Esophagus (tissue), 2 donors: ENCODE data around the gene VPS13A. TPM values are rescaled to one million over a fixed set of nuclear protein-coding genes. Genes with fewer than 3 reads are reported as not detected.
"Not testable (repeated sequence)": the region's sequence is repeated elsewhere in the genome, so short reads cannot be mapped to it uniquely, and the experiment has no call there.

Experiments used
- H3K27ac ChIP-seq, 2 donors: one replicate each; pipeline ENCODE4 v1.5.1; 2013; ENCODE audit warnings: low read depth in 2 of 2, mild to moderate bottlenecking in 2 of 2, inconsistent platforms in 1 of 2, low read length in 1 of 2, moderate library complexity in 1 of 2
- H3K27me3 ChIP-seq, 2 donors: one replicate each; pipeline ENCODE4 v1.6.1; 2013; ENCODE audit warnings: low read length in 2 of 2, control low read depth in 1 of 2, mild to moderate bottlenecking in 1 of 2; ENCODE audit not compliant: insufficient read depth in 2 of 2, control insufficient read depth in 1 of 2
- H3K36me3 ChIP-seq, 2 donors: one replicate each; pipeline ENCODE4 v1.6.1; 2013; ENCODE audit warnings: low read length in 1 of 2; ENCODE audit not compliant: control insufficient read depth in 2 of 2, insufficient read depth in 2 of 2
- H3K4me1 ChIP-seq, 2 donors: one replicate each; pipeline ENCODE4 v1.6.1; 2013; ENCODE audit warnings: low read length in 1 of 2; ENCODE audit not compliant: control insufficient read depth in 2 of 2, insufficient read depth in 2 of 2
- H3K4me3 ChIP-seq, 2 donors: one replicate each; pipeline ENCODE4 v1.5.1; 2013; ENCODE audit warnings: low read length in 2 of 2, mild to moderate bottlenecking in 2 of 2, low read depth in 1 of 2, moderate library complexity in 1 of 2
- H3K9me3 ChIP-seq, 2 donors: one replicate each; pipeline ENCODE4 v1.6.1; 2013; ENCODE audit warnings: mild to moderate bottlenecking in 2 of 2, low read depth in 1 of 2, low read length in 1 of 2, moderate library complexity in 1 of 2; ENCODE audit not compliant: control insufficient read depth in 2 of 2, insufficient read depth in 1 of 2
- WGBS, 2 donors: extraction: QIAGEN DNeasy Blood & Tissue Kit; methylation state at CpG; one replicate each; pipeline ENCODE4 v1.1.7; 2013; 5-methylcytosine and 5-hydroxymethylcytosine counted together
- polyA plus RNA-seq, 2 donors: library from polyadenylated mRNA; stranded (reverse); fragments of 200-250 nt; gene quantifications; one replicate each; pipeline ENCODE4 v1.2.3, GENCODE V29; 2013
- donor health status: healthy with polysubstance abuse.
- donor health status: Bipolar disorder and iron deficiency.

VPS13A gene
- polyA plus RNA-seq, 2 donors = 8.7 to 28.1 TPM

GRCh38 chr9:77399964-77400363, 222.6 kb downstream of the VPS13A start:
- no peaks in the 10 kb centered on the region for H3K36me3 ChIP-seq
- WGBS, 2 donors = 98% methylated on average over 1 of the region's 1 CpG
- no peaks in the 10 kb centered on the region for H3K27me3 ChIP-seq
- no peak overlapping the region for H3K4me3 ChIP-seq
- no peaks in the 10 kb centered on the region for H3K4me1 ChIP-seq
- H3K9me3 ChIP-seq = no peaks in the 10 kb centered on the region
- H3K27ac ChIP-seq = no peak overlapping the region

GRCh38 chr9:77402286-77402685, 225.0 kb downstream of the VPS13A start:
- 74 to 83% methylated on average over 2 of the region's 2 CpGs for WGBS, 2 donors
- Histone ChIP-seq H3K4me3 (no peak overlapping the region), H3K36me3 (no peaks in the 10 kb centered on the region), H3K27ac (no peak overlapping the region), H3K9me3 (no peaks in the 10 kb centered on the region), H3K27me3 (no peaks in the 10 kb centered on the region), H3K4me1 (no peaks in the 10 kb centered on the region)

DNA sequence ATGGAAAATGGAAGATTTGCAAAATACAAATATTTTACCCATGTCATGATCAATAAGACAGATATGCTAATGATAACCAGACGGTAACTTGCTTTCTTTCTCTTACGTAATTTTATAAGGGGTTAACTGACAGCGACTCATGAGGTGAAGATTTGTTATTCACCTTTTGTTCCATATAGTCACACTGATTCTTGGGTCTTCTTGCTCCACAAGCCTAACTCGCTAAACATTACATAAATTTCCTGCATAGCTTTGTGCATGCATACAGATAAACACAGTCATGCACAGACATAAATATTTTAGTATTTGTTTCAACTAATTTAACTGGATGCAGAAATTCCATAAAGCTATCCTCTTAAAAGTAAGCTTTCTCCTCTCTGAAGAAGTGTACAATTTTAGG, 225.9 kb downstream of the VPS13A start:
- Histone ChIP-seq H3K9me3 (no peaks in the 10 kb centered on the region), H3K36me3 (peaks cover 0 to 3% of the 10 kb centered on the region in 2 donors), H3K4me3 (no peak overlapping the region), H3K27me3 (no peaks in the 10 kb centered on the region), H3K4me1 (no peaks in the 10 kb centered on the region), H3K27ac (no peak overlapping the region)
- WGBS, 2 donors = 83 to 87% methylated on average over 4 of the region's 4 CpGs

DNA sequence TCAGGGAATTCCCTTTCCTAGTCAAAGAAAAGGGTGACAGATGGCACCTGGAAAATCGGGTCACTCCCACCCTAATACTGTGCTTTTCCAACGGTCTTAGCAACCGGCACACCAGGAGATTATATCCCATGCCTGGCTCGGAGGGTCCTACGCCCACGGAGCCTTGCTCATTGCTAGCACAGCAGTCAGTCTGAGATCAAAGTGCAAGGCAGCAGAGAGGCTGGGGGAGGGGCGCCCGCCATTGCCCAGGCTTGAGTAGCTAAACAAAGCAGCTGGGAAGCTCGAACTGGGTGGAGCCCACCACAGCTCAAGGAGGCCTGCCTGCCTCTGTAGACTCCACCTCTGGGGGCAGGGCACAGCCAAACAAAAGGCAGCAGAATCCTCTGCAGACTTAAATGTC, 231.2 kb downstream of the VPS13A start:
- not testable (repeated sequence) for H3K27me3 ChIP-seq, H3K4me1 ChIP-seq, H3K36me3 ChIP-seq, H3K27ac ChIP-seq, H3K9me3 ChIP-seq, H3K4me3 ChIP-seq
- whole genome bisulfite sequencing, 2 donors = 92 to 96% methylated on average over 9 of the region's 9 CpGs

- no peak overlapping the region for H3K27ac ChIP-seq
- no peaks in the 10 kb centered on the region for H3K9me3 ChIP-seq
- no peaks in the 10 kb centered on the region for H3K4me1 ChIP-seq
- no peaks in the 10 kb centered on the region for H3K27me3 ChIP-seq
- no peak overlapping the region for H3K4me3 ChIP-seq
- 41 to 60% methylated on average over 5 of the region's 5 CpGs for WGBS, 2 donors
- no peaks in the 10 kb centered on the region for H3K36me3 ChIP-seq
These were observed 240.2 kb downstream of the VPS13A start for GRCh38 chr9:77417566-77417965.

DNA sequence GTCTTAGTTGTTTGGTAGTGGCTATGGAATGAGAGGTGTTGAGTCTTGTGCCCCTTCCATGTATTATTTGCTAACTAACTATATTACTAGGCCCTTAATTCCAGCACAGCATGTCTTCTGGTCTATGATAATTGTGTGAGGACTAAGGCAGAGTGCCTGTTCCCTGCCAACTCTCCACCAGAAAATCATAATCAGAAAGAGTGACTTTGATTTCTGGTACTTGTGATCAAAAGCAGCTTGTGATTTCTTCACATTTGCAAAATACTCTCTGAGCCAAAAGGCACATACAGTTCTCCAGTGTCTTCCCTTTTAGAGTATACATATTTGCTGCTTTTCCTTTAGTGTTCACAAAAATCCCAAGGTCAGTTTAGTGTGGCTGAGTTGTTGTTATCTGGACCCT, 240.9 kb downstream of the VPS13A start:
- H3K36me3 ChIP-seq = no peaks in the 10 kb centered on the region
- H3K4me3 ChIP-seq = no peak overlapping the region
- no peak overlapping the region for H3K27ac ChIP-seq
- no peaks in the 10 kb centered on the region for H3K4me1 ChIP-seq
- no peaks in the 10 kb centered on the region for H3K27me3 ChIP-seq
- no peaks in the 10 kb centered on the region for H3K9me3 ChIP-seq

DNA sequence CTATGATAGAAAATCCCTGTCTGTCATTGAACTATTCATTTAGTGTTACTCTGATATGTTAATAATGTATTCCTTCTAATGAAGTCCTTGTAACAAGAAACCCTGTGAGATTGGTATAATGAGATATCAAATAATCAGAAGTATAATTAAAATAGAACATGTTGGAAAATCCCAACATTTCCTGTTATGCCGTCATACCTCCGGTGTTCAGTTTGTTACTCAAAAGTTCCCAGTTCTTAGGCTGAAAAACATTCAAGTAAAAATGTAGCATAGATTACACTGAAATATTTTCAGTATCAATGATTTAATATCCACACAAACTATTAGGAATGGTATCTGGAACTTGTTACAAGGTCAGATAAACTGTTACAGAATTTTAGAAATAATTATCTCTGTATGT, 243.3 kb downstream of the VPS13A start:
- WGBS, 2 donors = 87 to 89% methylated on average over 2 of the region's 2 CpGs
- H3K36me3 ChIP-seq = peaks cover 0 to 4% of the 10 kb centered on the region in 2 donors
- H3K27me3 ChIP-seq = no peaks in the 10 kb centered on the region
- H3K27ac ChIP-seq = no peak overlapping the region
- H3K9me3 ChIP-seq = no peaks in the 10 kb centered on the region
- no peak overlapping the region for H3K4me3 ChIP-seq
- no peaks in the 10 kb centered on the region for H3K4me1 ChIP-seq

DNA sequence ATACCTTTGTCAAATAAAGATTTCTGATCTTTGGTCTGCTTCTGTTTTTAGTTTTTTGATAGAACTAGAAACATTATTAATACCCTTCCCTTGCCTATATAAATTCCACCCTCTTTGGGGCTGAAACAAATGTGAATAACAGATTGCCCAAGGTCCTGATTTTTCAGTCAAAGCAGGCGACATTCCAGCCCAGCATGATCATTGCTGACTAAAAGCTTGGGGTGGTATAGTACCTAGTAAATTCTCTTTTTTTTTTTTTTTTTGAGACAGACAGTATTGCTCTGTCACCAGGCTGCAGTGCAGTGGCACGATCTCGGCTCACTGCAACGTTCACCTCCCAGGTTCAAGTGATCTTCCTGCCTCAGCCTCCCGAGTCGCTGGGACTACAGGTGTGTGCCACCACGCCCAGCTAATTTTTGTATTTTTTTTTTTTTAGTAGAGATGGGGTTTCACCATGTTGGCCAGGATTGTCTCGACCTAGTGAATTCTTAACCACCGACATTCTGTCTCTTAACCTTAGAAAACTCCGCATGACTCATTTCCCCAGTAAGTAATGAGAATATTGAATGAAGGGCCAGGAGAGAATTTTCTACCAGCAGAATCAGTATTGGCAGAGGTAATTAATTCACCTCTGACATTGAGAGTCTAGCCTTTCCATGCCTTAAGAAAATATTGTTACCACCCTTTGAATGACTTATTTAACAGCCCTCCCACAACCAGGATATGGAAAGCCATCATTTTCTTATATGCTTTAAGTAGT, 244.4 kb downstream of the VPS13A start:
- Histone ChIP-seq H3K36me3 (peaks cover 0 to 4% of the 10 kb centered on the region in 2 donors), H3K27ac (no peak overlapping the region), H3K4me3 (no peak overlapping the region), H3K27me3 (no peaks in the 10 kb centered on the region), H3K9me3 (no peaks in the 10 kb centered on the region), H3K4me1 (no peaks in the 10 kb centered on the region)
- WGBS, 2 donors = 90 to 93% methylated on average over 10 of the region's 10 CpGs

DNA sequence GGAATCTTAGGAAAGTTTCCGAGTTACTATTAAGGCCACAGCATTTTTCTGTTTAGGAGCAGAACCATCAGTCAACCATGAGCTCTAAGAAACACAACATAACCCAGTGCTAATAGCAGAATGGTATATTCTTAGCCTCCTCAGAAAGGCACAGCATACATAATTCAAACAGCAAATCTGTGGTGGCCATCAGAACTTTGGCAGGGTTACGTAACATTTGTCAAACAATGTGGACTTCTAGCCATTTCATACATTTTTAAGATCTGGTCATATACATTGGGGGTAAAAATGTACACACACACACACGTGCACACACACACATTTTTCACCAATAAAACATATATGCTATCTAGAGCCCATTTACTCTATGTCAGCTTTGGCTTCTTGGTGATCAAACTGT, 245.6 kb downstream of the VPS13A start:
- H3K27ac ChIP-seq = no peak overlapping the region
- no peaks in the 10 kb centered on the region for H3K27me3 ChIP-seq
- H3K4me1 ChIP-seq = peaks cover 0 to 2% of the 10 kb centered on the region in 2 donors
- peaks cover 0 to 4% of the 10 kb centered on the region in 2 donors for H3K36me3 ChIP-seq
- H3K4me3 ChIP-seq = no peak overlapping the region
- WGBS, 2 donors = 95% methylated on average over 3 of the region's 3 CpGs
- no peaks in the 10 kb centered on the region for H3K9me3 ChIP-seq

GRCh38 chr9:77423841-77424240, 246.5 kb downstream of the VPS13A start:
- H3K36me3 ChIP-seq = peaks cover 0 to 4% of the 10 kb centered on the region in 2 donors
- no peaks in the 10 kb centered on the region for H3K27me3 ChIP-seq
- no peaks in the 10 kb centered on the region for H3K9me3 ChIP-seq
- H3K27ac ChIP-seq = no peak overlapping the region
- no peak overlapping the region for H3K4me3 ChIP-seq
- H3K4me1 ChIP-seq = peaks cover 0 to 2% of the 10 kb centered on the region in 2 donors
- 89 to 93% methylated on average over 3 of the region's 3 CpGs for WGBS, 2 donors
